Natural killer cell (primary cell): ENCODE data around the gene ACAP3. TPM values are rescaled to one million over a fixed set of nuclear protein-coding genes. Genes with fewer than 3 reads are reported as not detected.

Experiments
- ATAC-seq, 3 donors: fragments of 150-1000 bp in 2 of 3; fragments of 200-7000 bp in 1 of 3; cut with Tn5 transposase; 1 replicate in 1 of 3; 2 replicates in 2 of 3; pipeline ENCODE4 v1.10.0; 2021; ENCODE audit warnings: mild to moderate bottlenecking in 2 of 3, moderate library complexity in 2 of 3
- DNase-seq, 2 donors: peaks; one replicate each; pipeline versions ENCODE4 v3.0.0 to v3.0.0-alpha.2; 2013 to 2021; ENCODE audit warnings: mixed read lengths in 1 of 2
- H3K27ac ChIP-seq: one replicate; pipeline ENCODE4 v1.5.1; 2013; ENCODE audit warnings: mild to moderate bottlenecking, low read length
- H3K27me3 ChIP-seq: one replicate; pipeline ENCODE4 v1.6.1; 2013; ENCODE audit warnings: low read length; ENCODE audit not compliant: control insufficient read depth, insufficient read depth
- H3K36me3 ChIP-seq: one replicate; pipeline ENCODE4 v1.6.1; 2013; ENCODE audit warnings: low read length; ENCODE audit not compliant: control insufficient read depth, insufficient read depth
- H3K4me1 ChIP-seq: one replicate; pipeline ENCODE4 v1.6.1; 2013; ENCODE audit warnings: low read length; ENCODE audit not compliant: control insufficient read depth, insufficient read depth
- H3K4me3 ChIP-seq: one replicate; pipeline ENCODE4 v1.5.1; 2013; ENCODE audit warnings: low read length
- H3K9me3 ChIP-seq: one replicate; pipeline ENCODE4 v1.6.1; 2013; ENCODE audit warnings: low read length; ENCODE audit not compliant: control insufficient read depth, insufficient read depth
- H3K27ac Mint-ChIP-seq, 2 donors: one replicate each; pipeline ENCODE4 v1.8.0; 2022; ENCODE audit warnings: mild to moderate bottlenecking in 2 of 2, mixed read lengths in 2 of 2, moderate library complexity in 1 of 2
- H3K27me3 Mint-ChIP-seq, 2 donors: one replicate each; pipeline ENCODE4 v1.8.0; 2022; ENCODE audit warnings: low read depth in 2 of 2, mixed read lengths in 2 of 2
- H3K36me3 Mint-ChIP-seq: one replicate; pipeline ENCODE4 v1.8.0; 2022; ENCODE audit warnings: mixed read lengths
- H3K4me1 Mint-ChIP-seq, 2 donors: one replicate each; pipeline ENCODE4 v1.8.0; 2022; ENCODE audit warnings: mixed read lengths in 2 of 2
- H3K4me3 Mint-ChIP-seq: one replicate; pipeline ENCODE4 v1.8.0; 2022; ENCODE audit warnings: mild to moderate bottlenecking, moderate library complexity, mixed read lengths
- H3K9me3 Mint-ChIP-seq, 2 donors: one replicate each; pipeline ENCODE4 v1.8.0; 2022; ENCODE audit warnings: mixed read lengths in 2 of 2
- CTCF ChIP-seq: fragments of 200-600 bp; IDR thresholded peaks from one replicate; pipeline ENCODE4 v1.8.0; 2022; ENCODE audit warnings: antibody characterized with exemption
- WGBS: methylation state at CpG from one replicate; pipeline ENCODE4 v1.1.7; 2013; ENCODE audit warnings: missing lambda C conversion rate; ENCODE audit not compliant: insufficient coverage; 5-methylcytosine and 5-hydroxymethylcytosine counted together
- intact Hi-C: fragments of 100-400 bp; cut with micrococcal nuclease; formaldehyde crosslinking; loops from one replicate; pipeline ENCODE4 v1.14.2; 2022
- total RNA-seq, 4 donors: library from RNA; stranded (reverse); fragments of 120-200 nt in 1 of 4; gene quantifications; one replicate each; pipeline versions ENCODE4 v1.2.3 to v1.2.4, GENCODE V29; 2013 to 2022

The ACAP3 gene
- total RNA-seq, 3 donors from 2014 or later (not counting 1 experiment from before 2014, with no cell fraction given), result 56.1 to 59.7 (median 59.0) TPM

- Mint-ChIP-seq H3K27me3 (no peaks in the 10 kb centered on the region), H3K27ac (peak overlapping the region; percentile 11 to 50), H3K36me3 (no peaks in the 10 kb centered on the region), H3K9me3 (no peaks in the 10 kb centered on the region), H3K4me1 (peaks cover 15 to 31% of the 10 kb centered on the region in 2 donors), H3K4me3 (no peak overlapping the region)
- intact Hi-C loops, result no loop called here
- Histone ChIP-seq H3K36me3 (peaks cover 40% of the 10 kb centered on the region), H3K4me3 (no peak overlapping the region), H3K9me3 (no peaks in the 10 kb centered on the region), H3K27me3 (no peaks in the 10 kb centered on the region), H3K27ac (no peak overlapping the region), H3K4me1 (peaks cover 9% of the 10 kb centered on the region)
- WGBS, result 85% methylated on average over 26 of the region's 26 CpGs
- TF ChIP-seq CTCF, result no peak
- ATAC-seq (no peak), DNase-seq (no peak)
Observed at GRCh38 chr1:1259951-1260600, 47.7 kb downstream of the ACAP3 start.

GRCh38 chr1:1259540-1259939, 48.2 kb downstream of the ACAP3 start:
- H3K36me3 ChIP-seq, result peaks cover 42% of the 10 kb centered on the region
- H3K36me3 Mint-ChIP-seq, result no peaks in the 10 kb centered on the region
- H3K4me1 ChIP-seq, result peaks cover 9% of the 10 kb centered on the region
- H3K9me3 Mint-ChIP-seq, result no peaks in the 10 kb centered on the region
- DNase-seq, result no peak
- H3K27ac Mint-ChIP-seq, result peak overlapping the region; percentile 11 to 50
- TF ChIP-seq CTCF, result no peak
- WGBS, result 98% methylated on average over 18 of the region's 18 CpGs
- no peak overlapping the region for H3K4me3 Mint-ChIP-seq
- H3K9me3 ChIP-seq, result no peaks in the 10 kb centered on the region
- intact Hi-C loops, result no loop called here
- H3K4me3 ChIP-seq, result no peak overlapping the region
- H3K4me1 Mint-ChIP-seq, result peaks cover 15 to 31% of the 10 kb centered on the region in 2 donors
- H3K27me3 ChIP-seq, result no peaks in the 10 kb centered on the region
- no peak overlapping the region for H3K27ac ChIP-seq
- no peak for ATAC-seq
- H3K27me3 Mint-ChIP-seq, result no peaks in the 10 kb centered on the region

- Mint-ChIP-seq H3K4me3 (no peak overlapping the region), H3K27ac (no peak overlapping the region), H3K9me3 (no peaks in the 10 kb centered on the region), H3K36me3 (no peaks in the 10 kb centered on the region), H3K4me1 (peaks cover 15 to 31% of the 10 kb centered on the region in 2 donors), H3K27me3 (no peaks in the 10 kb centered on the region)
- Histone ChIP-seq H3K36me3 (peaks cover 43% of the 10 kb centered on the region), H3K27me3 (no peaks in the 10 kb centered on the region), H3K27ac (no peak overlapping the region), H3K4me1 (peaks cover 9% of the 10 kb centered on the region), H3K9me3 (no peaks in the 10 kb centered on the region), H3K4me3 (no peak overlapping the region)
- TF ChIP-seq CTCF, result no peak
- 98% methylated on average over 22 of the region's 22 CpGs for WGBS
- DNase-seq (no peak), ATAC-seq (no peak)
- intact Hi-C loops, result no loop called here
Observed at GRCh38 chr1:1259119-1259488, 48.6 kb downstream of the ACAP3 start.
